WERI-Rb-1 (cell line): ENCODE data around the gene FRMD4A.

ENCODE experiments used
- DNase-seq: peaks from one replicate; pipeline ENCODE4 v3.0.0-alpha.2; 2020
- H3K27ac ChIP-seq: fragments of 250-450 bp; sonication (Bioruptor Pico); 2 replicates; pipeline ENCODE4 v1.5.1; 2020; ENCODE audit warnings: mild to moderate bottlenecking, moderate library complexity
- H3K27me3 ChIP-seq: fragments of 250-450 bp; sonication (Bioruptor Pico); 2 replicates; pipeline ENCODE4 v1.5.1; 2021; ENCODE audit warnings: mild to moderate bottlenecking, low read depth, moderate library complexity; ENCODE audit not compliant: insufficient read depth, severe bottlenecking
- H3K36me3 ChIP-seq: fragments of 250-450 bp; sonication (Bioruptor Pico); 2 replicates; pipeline ENCODE4 v1.5.1; 2020; ENCODE audit warnings: mild to moderate bottlenecking, moderate library complexity
- H3K4me3 ChIP-seq: 2 replicates; pipeline ENCODE4 v1.5.1; 2011; ENCODE audit warnings: low read depth, mild to moderate bottlenecking, control low read depth, low read length
- H3K9me3 ChIP-seq: fragments of 250-450 bp; sonication (Bioruptor Pico); 2 replicates; pipeline ENCODE4 v1.5.1; 2021; ENCODE audit warnings: mild to moderate bottlenecking, moderate library complexity; ENCODE audit not compliant: severe bottlenecking
- CTCF ChIP-seq: IDR thresholded peaks from 2 replicates; pipeline ENCODE4 v1.5.1; 2011; ENCODE audit warnings: low read depth, mild to moderate bottlenecking, control low read depth, inconsistent platforms, low read length

Gene FRMD4A

GRCh38 chr10:13873196-13873595 lies 457.5 kb downstream of the FRMD4A start:
- Histone ChIP-seq H3K27me3 (no peaks in the 10 kb centered on the region), H3K27ac (no peak overlapping the region), H3K9me3 (no peaks in the 10 kb centered on the region), H3K36me3 (no peaks in the 10 kb centered on the region), H3K4me3 (no peak overlapping the region)
- TF ChIP-seq CTCF, result no peak
- no peak for DNase-seq

DNA sequence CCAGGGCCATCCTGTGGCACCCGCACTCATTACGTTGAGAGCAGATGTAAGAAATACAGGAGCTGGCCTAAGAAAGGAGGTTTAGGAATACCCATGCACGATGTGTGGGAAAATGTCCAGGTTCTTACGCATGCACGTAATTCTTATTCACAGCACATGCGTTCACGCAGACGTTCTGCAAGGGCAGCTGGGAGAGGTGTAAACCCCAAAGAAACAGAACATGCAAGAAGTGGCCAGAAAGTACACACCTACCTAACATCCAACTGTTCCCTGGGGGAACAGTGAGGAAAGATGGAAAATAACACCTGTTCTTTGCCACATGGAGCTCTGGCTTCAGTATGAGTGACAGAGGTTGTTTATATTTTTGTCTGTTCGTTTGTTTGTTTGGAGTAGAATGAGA lies 458.3 kb downstream of the FRMD4A start:
- TF ChIP-seq CTCF, result no peak
- H3K9me3 ChIP-seq, result no peaks in the 10 kb centered on the region
- H3K4me3 ChIP-seq, result no peak overlapping the region

GRCh38 chr10:13871776-13872175 lies 458.9 kb downstream of the FRMD4A start:
- no peak for TF ChIP-seq CTCF
- H3K36me3 ChIP-seq, result no peaks in the 10 kb centered on the region
- no peak for DNase-seq
- no peaks in the 10 kb centered on the region for H3K9me3 ChIP-seq
- H3K4me3 ChIP-seq, result no peak overlapping the region
- H3K27me3 ChIP-seq, result no peaks in the 10 kb centered on the region
- H3K27ac ChIP-seq, result no peak overlapping the region

More for the DNA sequence above, 458.3 kb downstream of the FRMD4A start:
- DNase-seq, result no peak
- Histone ChIP-seq H3K27ac (no peak overlapping the region), H3K36me3 (no peaks in the 10 kb centered on the region), H3K27me3 (no peaks in the 10 kb centered on the region)

DNA sequence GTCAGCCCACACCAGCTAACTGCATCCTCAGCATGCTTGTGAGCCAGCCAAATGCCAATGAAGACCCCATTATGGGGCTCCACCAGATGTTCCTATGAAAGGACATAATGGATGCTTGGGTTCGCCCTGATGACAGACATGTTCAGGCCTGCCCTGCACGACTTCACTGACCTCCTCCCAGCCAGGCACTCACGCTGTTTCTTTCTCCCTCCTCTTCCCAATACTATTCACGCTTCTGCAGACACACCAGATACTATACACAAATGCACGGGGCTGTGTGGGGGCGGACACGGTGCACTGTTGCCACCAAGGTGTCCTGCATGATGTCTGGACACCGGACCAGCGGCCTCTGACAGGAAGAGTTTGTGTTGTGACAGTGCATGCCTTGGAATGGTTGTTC lies 459.7 kb downstream of the FRMD4A start:
- no peak overlapping the region for H3K4me3 ChIP-seq
- DNase-seq, result no peak
- no peaks in the 10 kb centered on the region for H3K27me3 ChIP-seq
- TF ChIP-seq CTCF, result no peak
- no peaks in the 10 kb centered on the region for H3K36me3 ChIP-seq
- no peaks in the 10 kb centered on the region for H3K9me3 ChIP-seq
- H3K27ac ChIP-seq, result no peak overlapping the region

DNA sequence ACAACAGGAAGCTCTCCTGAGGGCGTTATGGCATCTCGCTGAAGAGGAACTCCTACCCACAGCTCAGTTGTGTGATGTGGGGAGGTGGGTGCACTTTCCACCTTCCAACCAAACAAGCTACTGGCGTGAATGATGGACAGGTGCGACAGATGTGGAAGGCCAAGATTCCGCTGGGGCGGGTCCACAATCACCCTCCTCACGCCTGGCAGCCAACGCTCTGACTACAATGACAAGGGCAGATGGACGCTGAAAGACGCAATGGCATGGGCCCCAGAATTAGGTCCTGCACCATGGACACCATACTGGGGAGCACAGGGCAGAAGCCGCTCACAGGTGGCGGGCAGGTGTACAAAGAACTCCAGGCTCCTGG lies 461.4 kb downstream of the FRMD4A start:
- H3K4me3 ChIP-seq, result no peak overlapping the region
- H3K27ac ChIP-seq, result no peak overlapping the region
- no peaks in the 10 kb centered on the region for H3K27me3 ChIP-seq
- TF ChIP-seq CTCF, result no peak
- no peaks in the 10 kb centered on the region for H3K9me3 ChIP-seq
- DNase-seq, result no peak
- no peaks in the 10 kb centered on the region for H3K36me3 ChIP-seq

DNA sequence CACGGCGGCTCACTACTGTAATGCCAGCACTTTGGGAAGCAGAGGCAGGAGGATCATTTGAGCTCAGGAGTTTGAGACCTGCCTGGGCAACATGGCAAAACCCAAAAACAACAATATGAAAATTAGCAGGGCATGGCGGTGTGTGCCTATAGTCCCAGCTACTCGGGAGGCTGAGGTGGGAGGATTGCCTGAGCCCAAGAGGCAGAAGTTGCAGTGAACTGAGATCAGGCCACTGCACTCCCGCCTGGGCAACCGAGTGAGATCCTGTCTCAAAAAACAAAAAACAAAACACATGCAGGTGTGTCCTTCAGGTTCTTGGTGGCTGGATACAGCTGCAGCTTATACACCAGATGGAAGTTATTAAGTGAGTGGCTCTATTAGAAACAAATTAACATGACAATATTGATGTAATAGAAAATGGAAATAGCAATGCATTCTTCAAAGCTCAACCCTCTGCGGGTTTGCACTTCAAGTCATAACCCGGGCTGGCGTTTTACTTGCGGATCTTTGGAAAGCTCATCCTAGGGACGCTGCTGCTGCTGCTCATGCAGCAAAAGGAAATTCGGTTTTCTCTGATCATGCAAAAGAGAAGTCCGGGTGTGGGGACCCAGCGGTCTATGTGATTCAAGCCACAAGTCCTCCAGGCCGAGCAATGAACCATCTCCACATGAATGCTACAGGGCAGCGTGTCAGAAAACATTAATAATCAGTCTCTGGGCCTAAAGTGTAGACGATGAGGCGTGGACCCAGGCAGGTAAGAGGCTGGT lies 462.0 kb downstream of the FRMD4A start:
- Histone ChIP-seq H3K36me3 (no peaks in the 10 kb centered on the region), H3K27me3 (no peaks in the 10 kb centered on the region), H3K9me3 (no peaks in the 10 kb centered on the region), H3K4me3 (no peak overlapping the region), H3K27ac (no peak overlapping the region)
- TF ChIP-seq CTCF, result no peak
- no peak for DNase-seq
